UCSD-AML1 (cell line): ENCODE results near the gene DNASE2B.
"Not testable (repeated sequence)": the region's sequence is repeated elsewhere in the genome, so short reads cannot be mapped to it uniquely, and the experiment has no call there.

ENCODE experiments used
- DNase-seq: peaks from one replicate; lab custom pipeline; 2025; ENCODE audit not compliant: unreplicated experiment; lab: John Stamatoyannopoulos, UW

DNASE2B gene

DNA sequence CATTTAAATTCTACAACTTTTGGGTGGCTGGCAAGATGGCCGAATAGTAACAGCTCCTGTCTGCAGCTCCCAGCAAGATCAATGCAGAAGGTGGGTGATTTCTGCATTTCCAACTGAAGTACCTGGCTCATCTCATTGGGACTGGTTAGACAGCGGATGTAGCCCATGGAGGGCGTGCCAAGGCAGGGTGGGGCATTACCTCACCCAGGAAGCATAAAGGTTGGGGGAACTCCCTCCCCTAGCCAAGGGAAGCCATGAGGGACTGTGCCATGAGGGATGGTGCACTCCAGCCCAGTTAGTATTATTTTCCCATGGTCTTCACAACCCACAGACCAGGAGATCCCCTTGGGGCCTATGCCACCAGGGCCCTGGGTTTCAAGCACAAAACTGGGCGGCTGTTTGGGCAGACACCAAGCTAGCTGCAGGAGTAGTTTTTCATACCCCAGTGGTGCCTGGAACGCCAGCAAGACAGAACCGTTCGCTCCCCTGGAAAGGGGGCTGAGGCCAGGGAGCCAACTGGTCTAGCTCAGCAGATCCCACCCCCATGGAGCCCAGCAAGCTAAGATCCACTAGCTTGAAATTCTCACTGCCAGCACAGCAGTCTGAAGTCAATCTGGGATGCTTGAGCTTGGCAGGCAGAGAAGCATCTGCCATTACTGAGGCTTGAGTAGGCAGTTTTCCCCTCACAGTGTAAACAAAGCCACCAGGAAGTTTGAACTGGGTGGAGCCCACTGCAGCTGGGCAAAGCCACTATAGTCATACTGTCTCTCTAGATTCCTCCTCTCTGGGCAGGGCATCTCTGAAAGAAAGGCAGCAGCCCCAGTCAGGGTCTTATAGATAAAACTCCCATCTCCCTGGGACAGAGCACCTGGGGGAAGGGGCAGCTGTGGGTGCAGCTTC, 44.7 kb downstream of the DNASE2B start:
- DNase-seq = not testable (repeated sequence)

DNA sequence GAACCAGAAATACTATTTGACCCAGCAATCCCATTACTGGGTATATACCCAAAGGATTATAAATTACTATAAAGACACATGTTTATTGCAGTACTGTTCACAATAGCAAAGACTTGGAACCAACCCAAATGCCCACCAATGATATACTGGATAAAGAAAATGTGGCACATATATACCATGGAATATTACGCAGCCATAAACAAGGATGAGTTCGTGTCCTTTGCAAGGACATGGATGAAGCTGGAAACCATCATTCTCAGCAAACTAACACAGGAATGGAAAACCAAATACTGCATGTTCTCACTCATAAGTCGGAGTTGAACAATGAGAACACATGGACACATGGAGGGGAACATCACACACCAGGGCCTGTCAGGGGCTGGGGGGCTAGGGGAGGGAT, 50.4 kb downstream of the DNASE2B start:
- DNase-seq = not testable (repeated sequence)

DNA sequence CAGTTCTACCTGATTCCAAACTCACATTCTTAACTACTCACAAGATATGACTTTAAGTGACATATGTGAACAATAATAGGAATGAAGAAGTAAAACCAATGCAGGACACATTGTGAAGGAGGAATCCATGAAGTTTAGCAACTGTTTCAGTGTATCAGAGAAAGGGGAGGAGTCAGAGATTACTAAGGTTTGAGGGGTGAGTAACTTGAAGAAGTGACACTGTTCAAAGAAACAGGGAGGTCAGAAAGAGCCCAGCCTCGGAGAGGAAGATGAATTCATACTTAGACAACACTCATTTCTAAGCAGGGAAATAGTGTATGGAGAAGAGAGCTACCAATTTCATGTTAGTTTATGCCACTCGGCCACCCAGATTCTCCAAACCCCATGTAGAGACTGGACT, 52.6 kb downstream of the DNASE2B start:
- no peak for DNase-seq

DNA sequence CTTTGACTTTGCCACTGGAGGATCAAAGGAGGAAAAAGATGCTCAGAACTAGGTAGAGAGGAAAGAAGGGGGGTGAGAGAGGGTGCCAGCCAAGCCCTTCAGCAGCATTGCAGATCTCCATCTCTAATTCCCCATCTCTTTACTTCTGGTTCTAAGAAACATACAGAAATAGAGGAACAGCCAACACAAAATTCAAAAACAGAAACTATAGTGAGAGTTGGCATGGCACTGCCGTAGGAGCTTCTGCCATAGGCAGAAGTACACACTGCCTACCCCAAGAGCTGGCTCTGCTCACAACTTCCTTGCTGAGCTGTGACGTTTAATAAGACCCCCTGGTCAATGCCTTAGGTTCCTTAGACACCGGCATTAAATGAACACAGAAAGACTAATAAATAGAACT, 54.2 kb downstream of the DNASE2B start:
- DNase-seq = no peak

DNA sequence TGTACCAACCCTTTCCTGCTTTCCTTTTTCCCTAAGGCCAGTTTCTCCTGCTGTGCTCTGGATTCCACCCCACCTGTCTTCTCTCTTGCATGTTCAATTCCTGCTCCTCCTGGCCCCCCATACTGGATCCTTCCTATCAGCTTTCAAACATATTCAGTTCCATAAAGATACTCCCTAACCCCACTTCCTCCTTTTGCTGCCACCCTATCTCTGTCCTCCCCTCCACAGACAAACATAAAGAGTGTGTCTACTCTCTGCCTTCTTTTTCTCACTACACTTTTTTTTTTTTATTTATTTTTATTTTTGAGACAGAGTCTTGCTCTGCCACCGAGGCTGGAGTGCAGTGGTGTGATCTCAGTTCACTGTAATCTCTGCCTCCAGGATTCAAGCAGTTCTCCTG, 63.8 kb downstream of the DNASE2B start:
- no peak for DNase-seq
